GM23248 (cell line): ENCODE results near the gene HMG20B.

Experiments
- EZH2 ChIP-seq: fragments of 200-600 bp; sonication (generic); IDR thresholded peaks from 2 replicates; pipeline ENCODE4 v1.6.1; 2018; ENCODE audit warnings: antibody characterized with exemption, mild to moderate bottlenecking; ENCODE audit not compliant: insufficient read depth, poor library complexity, severe bottlenecking
- EZH2phosphoT487 ChIP-seq: fragments of 200-600 bp; sonication (generic); IDR thresholded peaks from 2 replicates; pipeline ENCODE4 v1.6.1; 2018; ENCODE audit warnings: antibody characterized with exemption, moderate library complexity, mild to moderate bottlenecking, low read depth; ENCODE audit not compliant: insufficient read depth

GRCh38 chr19:3573162-3573857, 566 bp downstream of the HMG20B start:
- no peak for TF ChIP-seq EZH2phosphoT487
- TF ChIP-seq EZH2, result no peak
